ENCODE results near the gene SYNGR2.
A peak's percentile ranks its signal among the peaks of the same experiment; 100 is the strongest.

GRCh38 chr17:78179372-78179771, 11.0 kb downstream of the SYNGR2 start:
- TF ChIP-seq, protein P1, sequence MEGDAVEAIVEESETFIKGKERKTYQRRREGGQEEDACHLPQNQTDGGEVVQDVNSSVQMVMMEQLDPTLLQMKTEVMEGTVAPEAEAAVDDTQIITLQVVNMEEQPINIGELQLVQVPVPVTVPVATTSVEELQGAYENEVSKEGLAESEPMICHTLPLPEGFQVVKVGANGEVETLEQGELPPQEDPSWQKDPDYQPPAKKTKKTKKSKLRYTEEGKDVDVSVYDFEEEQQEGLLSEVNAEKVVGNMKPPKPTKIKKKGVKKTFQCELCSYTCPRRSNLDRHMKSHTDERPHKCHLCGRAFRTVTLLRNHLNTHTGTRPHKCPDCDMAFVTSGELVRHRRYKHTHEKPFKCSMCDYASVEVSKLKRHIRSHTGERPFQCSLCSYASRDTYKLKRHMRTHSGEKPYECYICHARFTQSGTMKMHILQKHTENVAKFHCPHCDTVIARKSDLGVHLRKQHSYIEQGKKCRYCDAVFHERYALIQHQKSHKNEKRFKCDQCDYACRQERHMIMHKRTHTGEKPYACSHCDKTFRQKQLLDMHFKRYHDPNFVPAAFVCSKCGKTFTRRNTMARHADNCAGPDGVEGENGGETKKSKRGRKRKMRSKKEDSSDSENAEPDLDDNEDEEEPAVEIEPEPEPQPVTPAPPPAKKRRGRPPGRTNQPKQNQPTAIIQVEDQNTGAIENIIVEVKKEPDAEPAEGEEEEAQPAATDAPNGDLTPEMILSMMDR (IDR thresholded peaks at IDR 0.05) = no peak
- TF ChIP-seq POLR2A (IDR thresholded peaks at IDR 0.05) = no peak
- TF ChIP-seq POLR2AphosphoS5 (IDR thresholded peaks at IDR 0.05) = peak; percentile 77 to 85 (median 80)

Data from stomach (tissue), 4 donors.